ENCODE measurements around the gene YPEL5. TPM values are rescaled to one million over a fixed set of nuclear protein-coding genes. Genes with fewer than 3 reads are reported as not detected.
A peak's percentile ranks its signal among the peaks of the same experiment; 100 is the strongest.

YPEL5 gene
- total RNA-seq, 2 donors from 2014 or later, result 83.9 to 103 TPM

GRCh38 chr2:30147715-30148610, 1.2 kb downstream of the YPEL5 start:
- H3K4me1 ChIP-seq (ENCODE audit: control insufficient read depth in 1 of 2, low read depth in 2 of 2), result peaks cover 40 to 46% of the 10 kb centered on the region in 2 donors
- DNase-seq (ENCODE audit: low spot score), result peak; percentile 29
- H3K27me3 ChIP-seq (replicated peaks; ENCODE audit: insufficient read depth), result no peaks in the 10 kb centered on the region
- TF ChIP-seq CTCF (IDR thresholded peaks at IDR 0.05), result peak; percentile 30
- peak overlapping the region; percentile 95 for H3K4me3 ChIP-seq
- H3K27ac ChIP-seq, result peak overlapping the region; percentile 95 to 97
- peak; percentile 33 for ATAC-seq (ENCODE audit: insufficient number of reproducible peaks, low FRiP score, low read depth)
- no peaks in the 10 kb centered on the region for H3K9me3 ChIP-seq
- H3K36me3 ChIP-seq, result no peaks in the 10 kb centered on the region

GRCh38 chr2:30148850-30149249, 2.0 kb downstream of the YPEL5 start:
- no peaks in the 10 kb centered on the region for H3K27me3 ChIP-seq (replicated peaks; ENCODE audit: insufficient read depth)
- peak overlapping the region in 1 of 2 donors; percentile 97 for H3K27ac ChIP-seq
- ATAC-seq (ENCODE audit: insufficient number of reproducible peaks, low FRiP score, low read depth), result no peak
- H3K9me3 ChIP-seq, result no peaks in the 10 kb centered on the region
- peaks cover 48 to 54% of the 10 kb centered on the region in 2 donors for H3K4me1 ChIP-seq (ENCODE audit: control insufficient read depth in 1 of 2, low read depth in 2 of 2)
- no peak for DNase-seq (ENCODE audit: low spot score)
- peak overlapping the region; percentile 95 for H3K4me3 ChIP-seq
- H3K36me3 ChIP-seq, result no peaks in the 10 kb centered on the region
- no peak for TF ChIP-seq CTCF (IDR thresholded peaks at IDR 0.05)

- no peaks in the 10 kb centered on the region for H3K9me3 ChIP-seq
- no peak for TF ChIP-seq CTCF (IDR thresholded peaks at IDR 0.05)
- no peaks in the 10 kb centered on the region for H3K27me3 ChIP-seq (replicated peaks; ENCODE audit: insufficient read depth)
- DNase-seq (ENCODE audit: low spot score), result no peak
- no peak overlapping the region for H3K27ac ChIP-seq
- no peak for ATAC-seq (ENCODE audit: insufficient number of reproducible peaks, low FRiP score, low read depth)
- H3K4me3 ChIP-seq, result no peak overlapping the region
- H3K36me3 ChIP-seq, result no peaks in the 10 kb centered on the region
- H3K4me1 ChIP-seq (ENCODE audit: control insufficient read depth in 1 of 2, low read depth in 2 of 2), result peaks cover 48 to 61% of the 10 kb centered on the region in 2 donors
Measured at GRCh38 chr2:30149513-30149912, 2.7 kb downstream of the YPEL5 start.

- Histone ChIP-seq H3K36me3 (no peaks in the 10 kb centered on the region), H3K27ac (no peak overlapping the region), H3K4me3 (peak overlapping the region; percentile 25), H3K4me1 (ENCODE audit: control insufficient read depth in 1 of 2, low read depth in 2 of 2) (peaks cover 52 to 66% of the 10 kb centered on the region in 2 donors), H3K27me3 (replicated peaks; ENCODE audit: insufficient read depth) (no peaks in the 10 kb centered on the region), H3K9me3 (no peaks in the 10 kb centered on the region)
- no peak for ATAC-seq (ENCODE audit: insufficient number of reproducible peaks, low FRiP score, low read depth)
- TF ChIP-seq CTCF (IDR thresholded peaks at IDR 0.05), result no peak
- no peak for DNase-seq (ENCODE audit: low spot score)
Measured at GRCh38 chr2:30149976-30150375, 3.2 kb downstream of the YPEL5 start.

- Histone ChIP-seq H3K27ac (no peak overlapping the region), H3K9me3 (no peaks in the 10 kb centered on the region), H3K4me3 (peak overlapping the region; percentile 25), H3K36me3 (no peaks in the 10 kb centered on the region), H3K27me3 (replicated peaks; ENCODE audit: insufficient read depth) (no peaks in the 10 kb centered on the region), H3K4me1 (ENCODE audit: control insufficient read depth in 1 of 2, low read depth in 2 of 2) (peaks cover 54 to 74% of the 10 kb centered on the region in 2 donors)
- TF ChIP-seq CTCF (IDR thresholded peaks at IDR 0.05), result no peak
- no peak for DNase-seq (ENCODE audit: low spot score)
- ATAC-seq (ENCODE audit: insufficient number of reproducible peaks, low FRiP score, low read depth), result no peak
Measured at GRCh38 chr2:30150786-30151185, 4.0 kb downstream of the YPEL5 start.
